ENCODE results near the gene NFKBIL1. TPM values are rescaled to one million over a fixed set of nuclear protein-coding genes. Genes with fewer than 3 reads are reported as not detected.

The NFKBIL1 gene
- total RNA-seq, 1 donor from 2014 or later = 14.2 TPM

DNA sequence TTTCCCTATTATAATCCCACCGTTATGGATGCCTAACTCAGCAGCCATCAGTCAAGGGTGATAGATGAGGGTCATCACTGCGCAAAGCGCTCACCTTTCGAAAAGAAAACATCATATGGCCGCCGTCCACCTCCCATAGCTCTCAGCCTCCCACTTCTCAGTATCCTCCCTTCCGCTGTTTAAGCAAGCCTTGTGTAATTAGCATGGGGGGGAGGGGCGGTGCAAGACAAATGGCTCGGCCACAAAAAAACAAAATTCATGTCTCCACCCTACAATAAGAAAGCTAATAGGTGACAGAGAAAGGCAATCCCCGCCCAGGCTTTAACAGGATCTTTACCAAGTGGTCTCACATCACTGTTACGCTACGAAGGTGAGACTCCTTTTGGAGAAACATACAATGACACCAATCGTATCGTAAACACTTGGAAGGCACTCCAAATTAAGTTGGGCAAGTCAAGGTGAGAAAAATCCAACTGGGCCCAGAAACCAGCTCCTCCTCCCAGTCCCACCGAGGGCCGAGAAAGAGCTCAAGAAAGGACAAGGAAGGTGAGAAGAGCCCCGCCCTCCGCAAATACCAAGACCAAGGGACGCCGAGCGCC is 6.2 kb upstream of the NFKBIL1 start:
- peaks cover 48% of the 10 kb centered on the region for H3K4me1 ChIP-seq
- H3K4me3 ChIP-seq = peak overlapping the region; percentile 70 to 85
- TF ChIP-seq POLR2A (IDR thresholded peaks at IDR 0.05) (no peak), POLR2AphosphoS5 (IDR thresholded peaks at IDR 0.05; ENCODE audit: insufficient read depth in 1 of 2, low read depth in 1 of 2) (no peak)
- TF ChIP-seq, protein P1, sequence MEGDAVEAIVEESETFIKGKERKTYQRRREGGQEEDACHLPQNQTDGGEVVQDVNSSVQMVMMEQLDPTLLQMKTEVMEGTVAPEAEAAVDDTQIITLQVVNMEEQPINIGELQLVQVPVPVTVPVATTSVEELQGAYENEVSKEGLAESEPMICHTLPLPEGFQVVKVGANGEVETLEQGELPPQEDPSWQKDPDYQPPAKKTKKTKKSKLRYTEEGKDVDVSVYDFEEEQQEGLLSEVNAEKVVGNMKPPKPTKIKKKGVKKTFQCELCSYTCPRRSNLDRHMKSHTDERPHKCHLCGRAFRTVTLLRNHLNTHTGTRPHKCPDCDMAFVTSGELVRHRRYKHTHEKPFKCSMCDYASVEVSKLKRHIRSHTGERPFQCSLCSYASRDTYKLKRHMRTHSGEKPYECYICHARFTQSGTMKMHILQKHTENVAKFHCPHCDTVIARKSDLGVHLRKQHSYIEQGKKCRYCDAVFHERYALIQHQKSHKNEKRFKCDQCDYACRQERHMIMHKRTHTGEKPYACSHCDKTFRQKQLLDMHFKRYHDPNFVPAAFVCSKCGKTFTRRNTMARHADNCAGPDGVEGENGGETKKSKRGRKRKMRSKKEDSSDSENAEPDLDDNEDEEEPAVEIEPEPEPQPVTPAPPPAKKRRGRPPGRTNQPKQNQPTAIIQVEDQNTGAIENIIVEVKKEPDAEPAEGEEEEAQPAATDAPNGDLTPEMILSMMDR (IDR thresholded peaks at IDR 0.05) = no peak
- H3K9me3 ChIP-seq = no peaks in the 10 kb centered on the region
- DNase-seq (ENCODE audit: extremely low spot score in 2 of 2) = no peak
- no peaks in the 10 kb centered on the region for H3K27me3 ChIP-seq
- peak overlapping the region; percentile 97 for H3K27ac ChIP-seq
- peaks cover 0 to 38% of the 10 kb centered on the region in 2 donors for H3K36me3 ChIP-seq
- intact Hi-C loops (cut with DNase I) = no loop called here

DNA sequence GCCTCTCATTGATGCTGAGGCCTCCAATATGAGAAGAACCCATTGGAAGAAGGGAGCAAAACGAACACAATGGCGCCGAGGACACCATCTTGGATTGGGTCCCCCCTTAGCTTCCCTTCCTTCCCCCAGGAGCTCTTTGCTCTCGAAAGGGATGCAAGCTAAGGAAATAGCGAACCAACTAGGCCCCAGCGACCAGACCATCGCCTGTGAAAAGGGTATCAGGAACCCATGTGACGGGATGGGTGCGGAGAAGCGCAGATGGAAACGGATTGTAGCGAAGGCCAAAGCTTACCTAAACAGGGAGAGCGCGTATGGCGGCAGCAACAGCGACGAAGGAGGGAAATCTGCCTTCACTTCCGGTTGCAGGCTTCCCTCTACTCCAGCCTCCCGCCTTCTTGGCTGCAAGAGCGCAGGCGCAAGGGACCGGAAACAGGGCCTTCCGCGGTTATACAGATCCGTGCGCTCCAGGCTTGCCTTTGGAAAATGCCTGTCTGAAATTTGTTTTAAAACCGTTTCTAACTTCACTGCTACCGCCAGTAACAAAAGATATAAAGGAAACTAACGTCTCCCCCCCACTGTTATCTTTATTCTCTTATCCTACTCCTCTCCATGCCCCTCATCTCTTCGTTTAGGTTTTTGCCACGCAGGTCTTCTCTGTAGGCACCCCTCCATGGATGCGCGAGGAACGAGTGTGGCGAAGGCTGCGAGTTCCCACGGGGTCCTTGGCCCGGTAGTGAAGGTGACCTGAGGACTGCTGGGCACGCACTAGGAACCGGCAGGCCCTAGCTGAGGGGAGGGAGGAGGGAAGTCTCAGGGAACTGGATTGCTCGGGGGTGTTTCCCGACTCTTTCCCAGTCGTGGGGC is 5.5 kb upstream of the NFKBIL1 start, which contains the start of gene DDX39B:
TSS of gene DDX39B (minus strand) at position 346 of the 864 bp plus-strand sequence. CDS start 1,471 bp downstream, outside the sequence.
- Histone ChIP-seq H3K4me1 (peaks cover 55% of the 10 kb centered on the region), H3K27me3 (no peaks in the 10 kb centered on the region), H3K27ac (peak within 1 kb of the TSS; percentile 97), H3K36me3 (peaks cover 0 to 31% of the 10 kb centered on the region in 2 donors), H3K9me3 (no peaks in the 10 kb centered on the region), H3K4me3 (peak within 1 kb of the TSS; percentile 70 to 85)
- intact Hi-C loops (cut with DNase I) = no loop called here
- TF ChIP-seq, protein P1 (IDR thresholded peaks at IDR 0.05) = no peak
- peak; percentile 98 to 99 for TF ChIP-seq POLR2AphosphoS5 (IDR thresholded peaks at IDR 0.05; ENCODE audit: insufficient read depth in 1 of 2, low read depth in 1 of 2)
- peak in 1 of 2 donors; percentile 77 for TF ChIP-seq POLR2A (IDR thresholded peaks at IDR 0.05)
- DNase-seq (ENCODE audit: extremely low spot score in 2 of 2) = peak in 1 of 2 donors; percentile 97

DNA sequence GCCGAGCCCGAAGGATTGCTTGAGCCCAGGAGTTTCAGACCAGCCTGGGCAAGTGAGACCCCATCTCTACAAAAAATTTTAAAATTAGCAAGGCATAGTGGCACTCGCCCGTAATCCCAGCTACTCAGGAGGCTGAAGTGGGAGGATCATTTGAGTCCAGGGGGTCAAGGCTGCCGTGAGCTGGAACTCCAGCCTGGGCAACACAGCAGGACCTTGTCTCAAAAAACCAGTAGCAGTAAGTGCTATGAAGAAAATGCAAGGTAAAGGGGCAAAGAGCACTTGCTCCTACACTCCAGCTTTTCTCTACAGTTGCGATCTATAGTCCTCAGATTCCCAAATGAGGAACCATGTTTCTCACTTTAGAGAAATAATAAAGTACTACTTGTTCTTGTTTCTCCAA is 3.8 kb upstream of the NFKBIL1 start:
- Histone ChIP-seq H3K4me1 (peaks cover 60% of the 10 kb centered on the region), H3K27ac (no peak overlapping the region)
- TF ChIP-seq POLR2AphosphoS5 (IDR thresholded peaks at IDR 0.05; ENCODE audit: insufficient read depth in 1 of 2, low read depth in 1 of 2) (no peak), POLR2A (IDR thresholded peaks at IDR 0.05) (no peak)
- TF ChIP-seq, protein P1 (IDR thresholded peaks at IDR 0.05) = no peak

DNA sequence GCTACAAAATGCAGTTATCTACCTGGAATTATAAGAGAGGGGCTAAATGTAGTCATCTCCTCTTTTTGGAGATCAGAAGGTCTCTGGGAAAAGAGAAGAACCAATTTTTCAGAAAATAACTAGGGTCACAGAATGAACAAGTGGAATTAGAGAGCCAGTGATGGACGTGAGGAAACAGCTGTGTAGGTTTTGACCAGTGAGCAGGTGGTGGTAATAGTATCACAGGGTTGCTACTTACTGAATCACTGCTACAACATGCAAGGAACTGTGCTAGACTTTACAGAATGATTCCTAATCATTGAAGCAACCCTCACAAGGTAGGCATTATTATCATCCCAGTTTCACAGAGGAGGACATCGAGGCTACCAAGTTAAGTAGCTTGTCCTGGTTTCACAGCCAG is 2.7 kb upstream of the NFKBIL1 start:
- TF ChIP-seq POLR2AphosphoS5 (IDR thresholded peaks at IDR 0.05; ENCODE audit: insufficient read depth in 1 of 2, low read depth in 1 of 2) (no peak), POLR2A (IDR thresholded peaks at IDR 0.05) (no peak)
- TF ChIP-seq, protein P1 (IDR thresholded peaks at IDR 0.05) = no peak
- DNase-seq (ENCODE audit: extremely low spot score in 2 of 2) = no peak
- Histone ChIP-seq H3K36me3 (peaks cover 0 to 8% of the 10 kb centered on the region in 2 donors), H3K4me1 (peaks cover 54% of the 10 kb centered on the region), H3K27me3 (no peaks in the 10 kb centered on the region), H3K9me3 (no peaks in the 10 kb centered on the region), H3K27ac (no peak overlapping the region), H3K4me3 (no peak overlapping the region)
- intact Hi-C loops (cut with DNase I) = no loop called here

More for the DNA sequence above, 3.8 kb upstream of the NFKBIL1 start:
- no peaks in the 10 kb centered on the region for H3K27me3 ChIP-seq
- H3K36me3 ChIP-seq = peaks cover 0 to 13% of the 10 kb centered on the region in 2 donors
- no peaks in the 10 kb centered on the region for H3K9me3 ChIP-seq
- intact Hi-C loops (cut with DNase I) = no loop called here
- no peak for DNase-seq (ENCODE audit: extremely low spot score in 2 of 2)
- H3K4me3 ChIP-seq = no peak overlapping the region
